Heart right ventricle (tissue), 16 donors: ENCODE measurements around the gene TGFBR2. TPM values are rescaled to one million over a fixed set of nuclear protein-coding genes. Genes with fewer than 3 reads are reported as not detected.
"Not testable (repeated sequence)": the region's sequence is repeated elsewhere in the genome, so short reads cannot be mapped to it uniquely, and the experiment has no call there.

ENCODE experiments used
- ATAC-seq, 8 donors: fragments of 200-7000 bp; cut with Tn5 transposase; one replicate each; pipeline ENCODE4 v1.9.1; 2020; ENCODE audit warnings: mild to moderate bottlenecking in 8 of 8, moderate library complexity in 8 of 8, moderate number of reproducible peaks in 1 of 8
- DNase-seq, 2 donors: peaks; one replicate each; pipeline ENCODE4 v3.0.0-alpha.2; 2020
- H3K27ac ChIP-seq, 10 donors: fragments of 200-600 bp; sonication (generic) in 2 of 10; one replicate each; pipeline versions ENCODE4 v1.5.0 to v1.8.0; 2020 to 2022; ENCODE audit warnings: mild to moderate bottlenecking in 3 of 10
- H3K27me3 ChIP-seq, 7 donors: fragments of 200-600 bp; one replicate each; pipeline ENCODE4 v1.8.0; 2021 to 2022; ENCODE audit warnings: mild to moderate bottlenecking in 2 of 7
- H3K36me3 ChIP-seq, 9 donors: fragments of 200-600 bp; sonication (generic) in 1 of 9; one replicate each; pipeline versions ENCODE4 v1.5.0 to v1.8.0; 2020 to 2022; ENCODE audit warnings: mild to moderate bottlenecking in 2 of 9
- H3K4me1 ChIP-seq, 9 donors: fragments of 200-600 bp; sonication (generic) in 1 of 9; one replicate each; pipeline versions ENCODE4 v1.5.0 to v1.8.0; 2020 to 2022; ENCODE audit warnings: mild to moderate bottlenecking in 4 of 9
- H3K4me3 ChIP-seq, 10 donors: fragments of 200-600 bp; sonication (generic) in 2 of 10; one replicate each; pipeline versions ENCODE4 v1.5.0 to v1.8.0; 2020 to 2022; ENCODE audit warnings: mild to moderate bottlenecking in 7 of 10, moderate library complexity in 2 of 10
- H3K9me3 ChIP-seq, 11 donors: fragments of 200-600 bp in 10 of 11; sonication (generic) in 2 of 11; one replicate each; pipeline versions ENCODE4 v1.5.0 to v1.8.0; 2013 to 2022; ENCODE audit warnings: mild to moderate bottlenecking in 2 of 11, control low read depth in 1 of 11, moderate library complexity in 1 of 11
- WGBS, 2 donors: extraction: QIAGEN DNeasy Blood & Tissue Kit; methylation state at CpG; one replicate each; pipeline ENCODE4 v1.1.7; 2013; ENCODE audit warnings: inconsistent platforms in 1 of 2; 5-methylcytosine and 5-hydroxymethylcytosine counted together
- intact Hi-C, 10 donors: fragments of 100-400 bp; cut with DNase I; formaldehyde crosslinking; loops; one replicate each; pipeline versions ENCODE4 v1.11.1 to v1.14.2; 2022
- polyA plus RNA-seq, 2 donors: library from polyadenylated mRNA; stranded (reverse); fragments of 200-250 nt; gene quantifications; one replicate each; pipeline ENCODE4 v1.2.3, GENCODE V29; 2013
- total RNA-seq, 10 donors: library from RNA; stranded (reverse); fragmentation: NEBNext Ultra II Directional in 3 of 10; extraction: Animal tissue kit (Norgen Biotek cat#: 25700) in 3 of 10; gene quantifications; one replicate each; pipeline versions ENCODE4 v1.2.1 to v1.2.4, GENCODE V29; 2021 to 2023
- TF ChIP-seq, protein P1 (sequence below), 9 donors: fragments of 200-600 bp; sonication (generic) in 2 of 9; IDR thresholded peaks; one replicate each; pipeline versions ENCODE4 v1.5.0 to v1.8.0; 2021 to 2022; ENCODE audit warnings: antibody characterized with exemption in 9 of 9, mild to moderate bottlenecking in 5 of 9, moderate library complexity in 1 of 9
- donor health status: Arrhythmogenic right ventricular cardiomyopathy.
- donor health status: ischemic (EF 13 %, LVEDD 7.1; RV severe dilation, severe dysfunction).
- donor health status: healthy with polysubstance abuse.
- donor health status: DM: no; HTN: yes; CAD: no.
- donor health status: DM: no; HTN: no; CAD: no.
- donor health status: ischemic (EF 25% LVEDD 6.9; RV normal size, moderate dysfunction).
- donor health status: ischemic (EF 25% LVEDD 5.7; RV mildly dilated, moderate dysfunction).
- donor health status: healthy.
- donor health status: DM: yes; HTN: yes; CAD: no.
- donor health status: Ischemic cardiomyopathy.
- donor health status: ischemic (EF 35%, LVEDD 5.7; RV mildly dilated, moderate dysfunction).
- donor health status: nonischemic (EF 11% LVEDD 7.7; RV severe dilation, severe dysfunction).
- donor health status: DM: yes; HTN: yes; CAD: no.
- donor health status: PGD.
- donor health status: ischemic (EF 29% LVEDD 5.4; RV normal size, mild dysfunction).
- donor health status: nonischemic (EF 23%, LVEDD 6.1; RV moderate dilation, normal function).

TGFBR2 gene
- total and polyA plus RNA-seq, 12 donors = 14.6 to 197 (median 82.8) TPM

DNA sequence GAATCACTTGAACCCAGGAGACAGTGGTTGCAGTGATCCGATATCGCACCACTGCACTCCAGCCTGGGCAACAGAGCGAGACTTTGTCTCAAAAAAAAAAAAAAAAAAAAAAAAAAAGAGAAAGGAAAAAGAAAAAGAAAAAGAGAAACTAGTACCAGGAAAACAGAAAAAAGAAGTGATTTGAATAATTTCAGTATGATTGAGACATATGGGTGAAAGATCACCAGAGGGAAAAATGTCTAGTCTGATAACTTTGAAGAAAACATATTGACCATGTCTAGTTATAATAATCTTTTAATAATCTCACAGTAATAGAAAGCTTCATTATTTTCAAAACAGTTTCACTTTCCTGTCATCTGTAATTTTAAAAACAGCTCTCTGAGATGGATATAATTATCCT lies 16.4 kb downstream of the TGFBR2 start:
- no peak overlapping the region for H3K4me3 ChIP-seq
- H3K9me3 ChIP-seq = no peaks in the 10 kb centered on the region
- intact Hi-C loops = loop anchor here in 2 of 10 donors (2.0 to 10.0 kb wide), 2 partner anchors 14 to 52 kb away; no protein-coding TSS in a partner anchor
- no peaks in the 10 kb centered on the region for H3K27me3 ChIP-seq
- peak overlapping the region in 7 of 10 donors; percentile 12 to 65 (median 34) for H3K27ac ChIP-seq
- H3K36me3 ChIP-seq = peaks cover 0 to 70% (median 12%) of the 10 kb centered on the region in 9 donors
- ATAC-seq (no peak), DNase-seq (no peak)
- 67 to 82% methylated on average over 3 of the region's 3 CpGs for WGBS, 2 donors
- TF ChIP-seq, protein P1, sequence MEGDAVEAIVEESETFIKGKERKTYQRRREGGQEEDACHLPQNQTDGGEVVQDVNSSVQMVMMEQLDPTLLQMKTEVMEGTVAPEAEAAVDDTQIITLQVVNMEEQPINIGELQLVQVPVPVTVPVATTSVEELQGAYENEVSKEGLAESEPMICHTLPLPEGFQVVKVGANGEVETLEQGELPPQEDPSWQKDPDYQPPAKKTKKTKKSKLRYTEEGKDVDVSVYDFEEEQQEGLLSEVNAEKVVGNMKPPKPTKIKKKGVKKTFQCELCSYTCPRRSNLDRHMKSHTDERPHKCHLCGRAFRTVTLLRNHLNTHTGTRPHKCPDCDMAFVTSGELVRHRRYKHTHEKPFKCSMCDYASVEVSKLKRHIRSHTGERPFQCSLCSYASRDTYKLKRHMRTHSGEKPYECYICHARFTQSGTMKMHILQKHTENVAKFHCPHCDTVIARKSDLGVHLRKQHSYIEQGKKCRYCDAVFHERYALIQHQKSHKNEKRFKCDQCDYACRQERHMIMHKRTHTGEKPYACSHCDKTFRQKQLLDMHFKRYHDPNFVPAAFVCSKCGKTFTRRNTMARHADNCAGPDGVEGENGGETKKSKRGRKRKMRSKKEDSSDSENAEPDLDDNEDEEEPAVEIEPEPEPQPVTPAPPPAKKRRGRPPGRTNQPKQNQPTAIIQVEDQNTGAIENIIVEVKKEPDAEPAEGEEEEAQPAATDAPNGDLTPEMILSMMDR (IDR thresholded peaks at IDR 0.05) = no peak
- H3K4me1 ChIP-seq = peaks cover 8 to 100% (median 96%) of the 10 kb centered on the region in 9 donors

DNA sequence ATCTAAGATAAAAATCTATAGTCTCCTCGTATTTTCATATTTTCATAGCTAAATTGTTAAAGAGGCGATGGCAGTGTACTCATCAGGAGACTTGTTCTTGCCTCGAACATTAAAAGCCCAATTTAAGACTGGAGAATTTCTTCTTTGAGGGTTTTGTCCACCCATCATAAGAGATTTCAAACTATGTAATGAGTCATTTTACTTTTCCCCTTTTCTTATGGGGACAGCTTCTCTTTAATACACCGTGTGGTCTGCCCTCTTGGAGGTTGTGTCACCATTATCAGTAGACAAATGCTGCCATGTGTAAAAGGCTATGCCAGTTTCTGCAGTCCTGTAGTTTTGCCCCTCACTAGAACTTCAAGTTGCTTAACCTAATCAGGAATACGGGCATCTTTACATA lies 16.9 kb downstream of the TGFBR2 start:
- TF ChIP-seq, protein P1 (IDR thresholded peaks at IDR 0.05) = no peak
- Histone ChIP-seq H3K27ac (peak overlapping the region in 3 of 10 donors; percentile 12 to 65 (median 61)), H3K4me3 (no peak overlapping the region), H3K36me3 (peaks cover 0 to 64% (median 12%) of the 10 kb centered on the region in 9 donors), H3K27me3 (no peaks in the 10 kb centered on the region), H3K4me1 (peaks cover 8 to 100% (median 98%) of the 10 kb centered on the region in 9 donors), H3K9me3 (no peaks in the 10 kb centered on the region)
- DNase-seq (no peak), ATAC-seq (no peak)
- intact Hi-C loops = loop anchor here in 2 of 10 donors (2.0 to 10.0 kb wide), 2 partner anchors 15 to 51 kb away; no protein-coding TSS in a partner anchor
- 85 to 90% methylated on average over 5 of the region's 5 CpGs for WGBS, 2 donors

DNA sequence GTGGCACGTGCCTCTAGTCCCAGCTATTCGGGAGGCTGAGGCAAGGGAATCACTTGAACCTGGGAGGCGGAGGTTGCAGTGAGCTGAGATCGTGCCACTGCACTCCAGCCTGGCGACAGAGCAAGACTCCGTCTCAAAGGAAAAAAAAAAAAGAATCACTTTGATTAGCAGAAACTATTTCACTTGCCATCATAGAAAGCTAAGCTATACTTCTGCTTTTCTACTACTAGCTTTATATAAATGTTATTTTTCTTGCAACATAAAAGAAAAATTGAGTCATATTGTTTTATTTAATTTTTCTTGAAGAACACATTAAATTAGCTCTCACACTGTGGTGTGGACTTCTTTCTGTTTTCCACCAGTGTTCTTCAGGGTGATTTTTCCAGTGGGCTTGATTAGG lies 18.1 kb downstream of the TGFBR2 start:
- not testable (repeated sequence) for ATAC-seq, H3K4me3 ChIP-seq, DNase-seq, H3K27me3 ChIP-seq, H3K9me3 ChIP-seq
- peak overlapping the region in 3 of 10 donors; percentile 56 to 70 (median 61) for H3K27ac ChIP-seq
- H3K4me1 ChIP-seq = peaks cover 15 to 100% (median 98%) of the 10 kb centered on the region in 9 donors
- H3K36me3 ChIP-seq = peaks cover 0 to 59% (median 12%) of the 10 kb centered on the region in 9 donors
- WGBS, 2 donors = 80 to 88% methylated on average over 6 of the region's 6 CpGs
- intact Hi-C loops = loop anchor here in 1 of 10 donors (10.0 kb wide), 1 partner anchor 50 kb away; no protein-coding TSS in a partner anchor

DNA sequence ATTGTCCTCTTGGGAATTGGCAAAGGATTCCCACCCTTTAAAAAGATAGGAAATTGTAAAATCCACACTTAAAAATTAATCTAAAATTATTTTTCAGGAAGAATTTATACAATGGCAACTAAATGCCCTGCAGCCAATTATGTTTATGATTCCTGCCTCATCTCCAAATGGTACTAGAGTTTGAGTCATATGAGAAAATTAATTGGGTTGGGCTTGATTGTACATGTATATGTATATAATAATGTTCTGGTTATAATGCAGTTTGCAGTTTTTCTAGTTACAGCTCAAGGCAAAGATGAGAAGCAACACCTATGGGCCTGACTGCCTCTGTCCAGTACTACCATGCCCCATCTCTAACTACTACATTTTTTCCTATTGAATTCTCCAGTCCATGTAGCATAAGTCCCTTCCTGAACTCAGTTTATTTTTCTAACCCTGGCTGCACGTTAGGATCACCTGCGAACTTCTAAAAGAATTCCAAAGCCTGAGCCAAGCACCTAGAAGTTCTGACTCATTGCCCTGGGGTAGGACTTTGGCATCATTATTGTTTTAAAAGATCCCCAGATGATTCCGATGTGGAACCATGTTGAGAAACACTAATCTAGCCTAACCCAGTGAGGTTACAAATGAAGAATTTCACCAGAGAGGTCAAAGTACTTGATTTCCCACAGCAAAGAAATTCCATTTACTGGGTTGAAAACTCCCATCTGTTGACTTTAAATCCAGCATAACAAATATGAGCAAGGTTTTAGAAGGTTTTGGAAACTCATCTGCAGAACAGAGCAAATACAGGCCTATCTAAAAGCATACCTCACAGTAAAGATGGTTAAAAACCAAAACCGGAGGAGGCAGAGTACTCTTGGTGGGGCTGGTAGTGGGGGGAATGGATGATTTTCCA lies 19.4 kb downstream of the TGFBR2 start:
- 60 to 76% methylated on average over 4 of the region's 4 CpGs for WGBS, 2 donors
- H3K9me3 ChIP-seq = peaks cover 0 to 3% (median 0%) of the 10 kb centered on the region in 11 donors
- H3K4me3 ChIP-seq = no peak overlapping the region
- intact Hi-C loops = loop anchor here in 4 of 10 donors (5.0 to 10.0 kb wide), 3 partner anchors 37 to 57 kb away; no protein-coding TSS in a partner anchor
- DNase-seq (no peak), ATAC-seq (peak in 1 of 8 donors; percentile 29)
- no peaks in the 10 kb centered on the region for H3K27me3 ChIP-seq
- H3K4me1 ChIP-seq = peaks cover 19 to 100% (median 100%) of the 10 kb centered on the region in 9 donors
- peaks cover 0 to 61% (median 12%) of the 10 kb centered on the region in 9 donors for H3K36me3 ChIP-seq
- TF ChIP-seq, protein P1 (IDR thresholded peaks at IDR 0.05) = no peak
- peak overlapping the region in 9 of 10 donors; percentile 10 to 86 (median 53) for H3K27ac ChIP-seq
